HFFc6 (cell line): ENCODE data around the gene DISP3. TPM values are rescaled to one million over a fixed set of nuclear protein-coding genes. Genes with fewer than 3 reads are reported as not detected.

Experiments
- DNase-seq: peaks from one replicate; pipeline ENCODE4 v3.0.0-alpha.2; 2018
- H3K27ac Mint-ChIP-seq: 2 replicates; pipeline ENCODE4 v1.8.0; 2020; ENCODE audit warnings: mild to moderate bottlenecking, mixed read lengths
- H3K27me3 Mint-ChIP-seq: 2 replicates; pipeline ENCODE4 v1.8.0; 2021; ENCODE audit warnings: mild to moderate bottlenecking, moderate library complexity, mixed read lengths; ENCODE audit not compliant: insufficient read depth
- H3K36me3 Mint-ChIP-seq: 2 replicates; pipeline ENCODE4 v1.8.0; 2021; ENCODE audit warnings: low read depth, mixed read lengths
- H3K4me1 Mint-ChIP-seq: 2 replicates; pipeline ENCODE4 v1.8.0; 2020; ENCODE audit warnings: low read depth, mixed read lengths
- H3K4me3 Mint-ChIP-seq: 2 replicates; pipeline ENCODE4 v1.8.0; 2020; ENCODE audit warnings: mild to moderate bottlenecking, moderate library complexity, mixed read lengths
- H3K9me3 Mint-ChIP-seq: 2 replicates; pipeline ENCODE4 v1.8.0; 2020; ENCODE audit warnings: mild to moderate bottlenecking, mixed read lengths
- total RNA-seq, 6 experiments: library from RNA; stranded (reverse); fragmentation: NEBNext Ultra II Directional; extraction: Animal tissue kit (Norgen Biotek cat#: 25700); gene quantifications; 2 replicates in 1 of 6; 3 replicates in 5 of 6; pipeline ENCODE4 v1.2.3, GENCODE V29; 2021
- TF ChIP-seq, protein P1 (sequence below): fragments of 200-600 bp; sonication (generic); IDR thresholded peaks from 2 replicates; pipeline ENCODE4 v1.5.0; 2021; ENCODE audit warnings: antibody characterized with exemption, mild to moderate bottlenecking

The DISP3 gene
- total RNA-seq, 6 experiments from 2014 or later: not detected

DNA sequence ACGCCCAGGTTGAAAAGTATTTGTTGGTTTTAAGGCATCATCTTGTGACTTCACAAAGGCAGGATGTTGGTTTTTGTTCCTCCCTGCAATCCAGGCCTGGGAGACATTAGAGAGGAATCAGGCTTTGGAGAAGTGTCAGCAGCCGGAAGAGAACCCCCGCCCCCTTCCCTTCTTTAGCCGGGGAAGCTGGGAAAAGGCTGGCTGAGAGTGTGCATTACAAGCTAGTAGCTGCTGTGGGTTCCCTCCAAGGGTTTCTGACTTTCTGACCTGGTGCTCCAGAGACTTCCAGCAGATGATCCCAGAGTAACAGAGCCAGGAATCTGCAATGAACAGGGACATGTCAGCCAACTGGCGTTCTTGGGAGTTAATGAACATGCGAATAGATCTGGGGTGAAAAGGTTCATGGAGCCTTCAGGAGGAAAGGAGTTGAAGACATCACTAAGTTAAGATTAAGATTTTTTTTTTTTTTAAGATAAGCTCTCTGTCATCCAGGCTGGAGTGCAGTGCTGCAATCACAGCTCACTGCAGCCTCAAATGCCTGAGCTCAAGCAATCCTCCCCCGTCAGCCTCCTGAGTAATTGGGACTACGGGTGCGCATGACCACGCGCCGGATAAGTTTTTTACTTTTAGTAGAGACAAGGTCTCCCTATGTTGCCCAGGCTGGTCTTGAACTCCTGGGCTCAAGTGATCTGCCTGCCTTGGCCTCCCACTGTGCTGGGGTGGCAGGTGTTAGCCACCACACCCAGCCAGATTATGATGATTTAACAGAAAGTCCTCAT is 7.5 kb downstream of the DISP3 start:
- Mint-ChIP-seq H3K9me3 (no peaks in the 10 kb centered on the region), H3K36me3 (no peaks in the 10 kb centered on the region), H3K4me3 (no peak overlapping the region), H3K27ac (no peak overlapping the region), H3K27me3 (peaks cover 55% of the 10 kb centered on the region), H3K4me1 (no peaks in the 10 kb centered on the region)
- DNase-seq: no peak
- TF ChIP-seq, protein P1, sequence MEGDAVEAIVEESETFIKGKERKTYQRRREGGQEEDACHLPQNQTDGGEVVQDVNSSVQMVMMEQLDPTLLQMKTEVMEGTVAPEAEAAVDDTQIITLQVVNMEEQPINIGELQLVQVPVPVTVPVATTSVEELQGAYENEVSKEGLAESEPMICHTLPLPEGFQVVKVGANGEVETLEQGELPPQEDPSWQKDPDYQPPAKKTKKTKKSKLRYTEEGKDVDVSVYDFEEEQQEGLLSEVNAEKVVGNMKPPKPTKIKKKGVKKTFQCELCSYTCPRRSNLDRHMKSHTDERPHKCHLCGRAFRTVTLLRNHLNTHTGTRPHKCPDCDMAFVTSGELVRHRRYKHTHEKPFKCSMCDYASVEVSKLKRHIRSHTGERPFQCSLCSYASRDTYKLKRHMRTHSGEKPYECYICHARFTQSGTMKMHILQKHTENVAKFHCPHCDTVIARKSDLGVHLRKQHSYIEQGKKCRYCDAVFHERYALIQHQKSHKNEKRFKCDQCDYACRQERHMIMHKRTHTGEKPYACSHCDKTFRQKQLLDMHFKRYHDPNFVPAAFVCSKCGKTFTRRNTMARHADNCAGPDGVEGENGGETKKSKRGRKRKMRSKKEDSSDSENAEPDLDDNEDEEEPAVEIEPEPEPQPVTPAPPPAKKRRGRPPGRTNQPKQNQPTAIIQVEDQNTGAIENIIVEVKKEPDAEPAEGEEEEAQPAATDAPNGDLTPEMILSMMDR: no peak

DNA sequence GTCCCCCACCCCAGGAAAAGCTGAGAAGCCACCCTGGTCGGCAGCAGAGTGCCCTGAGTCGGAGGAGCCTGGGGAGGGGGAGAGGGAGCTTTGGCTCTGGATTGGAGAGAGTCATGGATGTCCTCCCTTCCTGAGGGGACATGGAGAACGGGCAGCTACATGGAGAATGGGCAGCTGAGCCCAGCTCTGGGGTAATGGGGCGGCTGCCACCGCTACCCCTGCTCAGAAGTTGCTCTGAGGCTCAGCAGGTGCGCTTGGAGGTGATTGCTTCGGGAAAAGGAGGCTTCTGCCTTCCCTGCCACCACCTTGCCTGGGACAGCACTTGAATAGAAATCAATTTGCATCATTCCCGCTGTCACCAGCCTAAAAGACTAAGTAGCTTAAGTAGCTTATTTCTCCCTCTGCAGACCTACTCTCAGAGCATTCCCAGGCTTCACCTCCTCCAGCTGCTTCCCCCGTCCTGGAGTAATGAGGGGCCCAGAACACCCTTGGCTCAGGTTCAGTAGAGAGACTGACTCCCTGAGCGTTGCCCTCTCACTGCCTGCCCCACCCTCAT is 8.3 kb downstream of the DISP3 start:
- H3K4me1 Mint-ChIP-seq: no peaks in the 10 kb centered on the region
- no peak overlapping the region for H3K4me3 Mint-ChIP-seq
- H3K9me3 Mint-ChIP-seq: no peaks in the 10 kb centered on the region
- DNase-seq: no peak
- H3K27ac Mint-ChIP-seq: no peak overlapping the region
- H3K36me3 Mint-ChIP-seq: no peaks in the 10 kb centered on the region
- H3K27me3 Mint-ChIP-seq: peaks cover 48% of the 10 kb centered on the region
- TF ChIP-seq, protein P1: no peak

- H3K9me3 Mint-ChIP-seq: no peaks in the 10 kb centered on the region
- TF ChIP-seq, protein P1: no peak
- DNase-seq: no peak
- H3K36me3 Mint-ChIP-seq: no peaks in the 10 kb centered on the region
- H3K27me3 Mint-ChIP-seq: peaks cover 47% of the 10 kb centered on the region
- no peak overlapping the region for H3K27ac Mint-ChIP-seq
- H3K4me3 Mint-ChIP-seq: no peak overlapping the region
- no peaks in the 10 kb centered on the region for H3K4me1 Mint-ChIP-seq
These were observed 9.3 kb downstream of the DISP3 start for GRCh38 chr1:11488201-11488770.

GRCh38 chr1:11488966-11489625 is 10.1 kb downstream of the DISP3 start:
- TF ChIP-seq, protein P1: no peak
- H3K4me1 Mint-ChIP-seq: no peaks in the 10 kb centered on the region
- H3K27ac Mint-ChIP-seq: no peak overlapping the region
- H3K27me3 Mint-ChIP-seq: peaks cover 47% of the 10 kb centered on the region
- H3K4me3 Mint-ChIP-seq: no peak overlapping the region
- no peaks in the 10 kb centered on the region for H3K36me3 Mint-ChIP-seq
- DNase-seq: no peak
- peaks cover 5% of the 10 kb centered on the region; the same call in 1 of the 2 replicates for H3K9me3 Mint-ChIP-seq

DNA sequence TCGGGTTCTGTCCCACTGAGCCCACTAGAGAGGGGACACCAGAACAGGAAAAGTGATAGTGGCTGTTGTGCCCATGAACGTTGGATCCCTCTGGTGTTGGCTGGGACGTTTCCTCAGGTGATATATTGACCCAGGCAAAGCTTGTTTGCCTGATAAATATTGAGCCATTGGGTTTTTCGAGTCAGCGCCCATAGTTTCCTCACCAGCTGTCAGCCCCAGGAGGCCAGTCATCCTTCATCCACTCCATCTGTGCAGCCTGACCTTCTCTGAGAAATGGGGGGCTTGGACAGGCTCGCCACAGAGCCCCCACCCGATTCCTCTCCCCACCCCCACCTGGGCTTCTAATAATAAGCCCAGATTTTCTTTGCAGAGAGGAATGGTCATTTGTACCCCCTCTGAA is 13.3 kb downstream of the DISP3 start:
- TF ChIP-seq, protein P1: no peak
- Mint-ChIP-seq H3K36me3 (no peaks in the 10 kb centered on the region), H3K27ac (no peak overlapping the region), H3K4me3 (no peak overlapping the region), H3K27me3 (peaks cover 25% of the 10 kb centered on the region), H3K4me1 (no peaks in the 10 kb centered on the region), H3K9me3 (peaks cover 5% of the 10 kb centered on the region; the same call in 1 of the 2 replicates)
- DNase-seq: no peak
